H1 (cell line): Measurements from ENCODE around the gene CYP2S1. TPM values are rescaled to one million over a fixed set of nuclear protein-coding genes. Genes with fewer than 3 reads are reported as not detected.

Experiments used
- CTCF ChIA-PET: fragments of 300-600 bp; sonication (Branson Sonifier 250); formaldehyde crosslinking; loops from one replicate; lab custom pipeline; 2021; ENCODE audit not compliant: partially characterized antibody; lab: Charles Lee
- POLR2A ChIA-PET: fragments of 300-600 bp; sonication (Branson Sonifier 250); formaldehyde crosslinking; loops from one replicate; lab custom pipeline; 2021; ENCODE audit warnings: inconsistent platforms; ENCODE audit not compliant: partially characterized antibody; lab: Charles Lee
- DNase-seq, 2 experiments: peaks; one replicate each; pipeline versions ENCODE4 v3.0.0 to v3.0.0-alpha.2; 2010 to 2022; ENCODE audit warnings: low spot score in 2 of 2, low read depth in 1 of 2, mixed read lengths in 1 of 2
- FAIRE-seq: peaks from 2 replicates; lab custom pipeline; 2011; peaks lifted over from hg19 to GRCh38; lab: Jason Lieb, UNC
- H2AFZ ChIP-seq: 2 replicates; pipeline ENCODE4 v1.8.1; 2012; ENCODE audit warnings: low read length, inconsistent platforms
- H2AK5ac ChIP-seq: 2 replicates; pipeline ENCODE4 v1.6.1; 2013; ENCODE audit warnings: low read depth, low read length
- H2BK120ac ChIP-seq: replicated peaks from 2 replicates; pipeline ENCODE3; 2013; ENCODE audit warnings: low read depth, low read length, inconsistent platforms
- H2BK12ac ChIP-seq: 2 replicates; pipeline ENCODE4 v1.6.1; 2013; ENCODE audit warnings: low read depth, low read length
- H2BK15ac ChIP-seq: 2 replicates; pipeline ENCODE4 v1.6.1; 2013; ENCODE audit warnings: low read length
- H2BK20ac ChIP-seq: 2 replicates; pipeline ENCODE4 v1.6.1; 2013; ENCODE audit warnings: low read length
- H2BK5ac ChIP-seq: 2 replicates; pipeline ENCODE4 v1.6.1; 2013; ENCODE audit warnings: low read depth, low read length
- H3K14ac ChIP-seq: 2 replicates; pipeline ENCODE4 v1.6.1; 2013; ENCODE audit warnings: inconsistent platforms; ENCODE audit not compliant: insufficient read length
- H3K18ac ChIP-seq: 2 replicates; pipeline ENCODE4 v1.6.1; 2013; ENCODE audit warnings: low read length; ENCODE audit errors: extremely low read depth
- H3K23ac ChIP-seq: 2 replicates; pipeline ENCODE4 v1.6.1; 2013; ENCODE audit warnings: inconsistent platforms; ENCODE audit not compliant: insufficient read length
- H3K23me2 ChIP-seq: 2 replicates; pipeline ENCODE4 v1.6.1; 2013; ENCODE audit warnings: low read depth, low read length
- H3K27ac ChIP-seq: 2 replicates; pipeline ENCODE4 v1.6.1; 2011; ENCODE audit warnings: low read depth, low read length, inconsistent platforms
- H3K27me3 ChIP-seq, 4 experiments: replicated peaks in 1 of 4; 1 replicate in 1 of 4; 2 replicates in 3 of 4; pipeline versions ENCODE4 v1.6.1 to v1.8.1; 2011 to 2013; ENCODE audit warnings: low read length in 3 of 4, mild to moderate bottlenecking in 3 of 4, inconsistent platforms in 2 of 4, mixed read lengths in 2 of 4, moderate library complexity in 1 of 4; ENCODE audit not compliant: control insufficient read depth in 3 of 4, insufficient read depth in 3 of 4; ENCODE audit errors: extremely low read depth in 1 of 4
- H3K36me3 ChIP-seq, 4 experiments: 2 replicates each; pipeline versions ENCODE4 v1.6.1 to v1.8.1; 2011 to 2013; ENCODE audit warnings: mild to moderate bottlenecking in 4 of 4, low read length in 3 of 4, moderate library complexity in 2 of 4, control low read depth in 1 of 4, inconsistent platforms in 1 of 4; ENCODE audit not compliant: insufficient read depth in 4 of 4, control insufficient read depth in 2 of 4
- H3K4ac ChIP-seq: replicated peaks from 2 replicates; pipeline ENCODE3; 2013; ENCODE audit warnings: low read length, low read depth, mixed read lengths, inconsistent platforms; ENCODE audit not compliant: insufficient read length
- H3K4me1 ChIP-seq, 4 experiments: replicated peaks in 1 of 4; 1 replicate in 1 of 4; 2 replicates in 3 of 4; pipeline versions ENCODE4 v1.6.1 to v1.8.1; 2011 to 2013; ENCODE audit warnings: low read length in 3 of 4, inconsistent platforms in 2 of 4, mixed read lengths in 1 of 4; ENCODE audit not compliant: insufficient read depth in 4 of 4, control insufficient read depth in 3 of 4
- H3K4me2 ChIP-seq, 2 experiments: 2 replicates each; pipeline versions ENCODE4 v1.6.1 to v1.8.1; 2011 to 2013; ENCODE audit warnings: low read depth in 2 of 2, low read length in 2 of 2, control low read depth in 1 of 2, inconsistent platforms in 1 of 2, mild to moderate bottlenecking in 1 of 2; ENCODE audit not compliant: insufficient read depth in 1 of 2
- H3K4me3 ChIP-seq, 4 experiments: fragments of 200-600, 300-600 bp in 1 of 4; sonication (generic), shearing (Covaris generic), sonication (Bioruptor Twin) in 1 of 4; 2 replicates each; pipeline versions ENCODE4 v1.5.1 to v1.8.1; 2011 to 2016; ENCODE audit warnings: low read length in 4 of 4, low read depth in 3 of 4, control low read depth in 2 of 4, inconsistent platforms in 2 of 4, mild to moderate bottlenecking in 2 of 4, mixed read lengths in 1 of 4, moderate library complexity in 1 of 4; ENCODE audit not compliant: insufficient read depth in 2 of 4; ENCODE audit errors: extremely low read depth in 1 of 4
- H3K56ac ChIP-seq: replicated peaks from 2 replicates; pipeline ENCODE3; 2013; ENCODE audit warnings: low read depth, mild to moderate bottlenecking, mixed read lengths, low read length, inconsistent platforms; ENCODE audit not compliant: insufficient read length
- H3K79me1 ChIP-seq: 2 replicates; pipeline ENCODE4 v1.6.1; 2013; ENCODE audit warnings: low read depth, low read length, control low read depth
- H3K79me2 ChIP-seq, 2 experiments: 2 replicates each; pipeline versions ENCODE4 v1.6.1 to v1.8.1; 2012 to 2013; ENCODE audit warnings: low read length in 2 of 2, mild to moderate bottlenecking in 2 of 2, inconsistent platforms in 1 of 2; ENCODE audit not compliant: insufficient read depth in 2 of 2, control insufficient read depth in 1 of 2
- H3K9ac ChIP-seq, 4 experiments: replicated peaks in 1 of 4; 1 replicate in 1 of 4; 2 replicates in 3 of 4; pipeline versions ENCODE4 v1.6.1 to v1.8.1; 2011 to 2013; ENCODE audit warnings: low read depth in 3 of 4, low read length in 3 of 4, control low read depth in 2 of 4, mild to moderate bottlenecking in 2 of 4, moderate library complexity in 2 of 4, inconsistent platforms in 1 of 4; ENCODE audit errors: extremely low read depth in 1 of 4
- H3K9me3 ChIP-seq, 2 experiments: 2 replicates each; pipeline versions ENCODE4 v1.6.1 to v1.8.1; 2012 to 2013; ENCODE audit warnings: mild to moderate bottlenecking in 2 of 2, moderate library complexity in 2 of 2, control low read depth in 1 of 2, inconsistent platforms in 1 of 2, low read depth in 1 of 2, low read length in 1 of 2, mixed read lengths in 1 of 2; ENCODE audit not compliant: insufficient read depth in 2 of 2
- H4K20me1 ChIP-seq, 2 experiments: replicated peaks in 1 of 2; 2 replicates each; pipeline versions ENCODE3 to v1.8.1; 2011 to 2013; ENCODE audit warnings: inconsistent platforms in 2 of 2, low read length in 2 of 2, mild to moderate bottlenecking in 1 of 2; ENCODE audit not compliant: insufficient read depth in 2 of 2, control insufficient read depth in 1 of 2
- H4K5ac ChIP-seq: 2 replicates; pipeline ENCODE4 v1.6.1; 2013; ENCODE audit warnings: low read length, low read depth, mixed read lengths, inconsistent platforms; ENCODE audit not compliant: insufficient read length
- H4K8ac ChIP-seq: 2 replicates; pipeline ENCODE4 v1.8.0; 2013; ENCODE audit warnings: mild to moderate bottlenecking, moderate library complexity, low read length, inconsistent platforms; ENCODE audit not compliant: insufficient read depth; ENCODE audit errors: extremely low read depth
- H4K91ac ChIP-seq: replicated peaks from 2 replicates; pipeline ENCODE3; 2013; ENCODE audit warnings: low read length, mixed read lengths, inconsistent platforms; ENCODE audit not compliant: insufficient read length
- CHD2 ChIP-seq: IDR thresholded peaks from 2 replicates; pipeline ENCODE4 v1.6.1; 2012; ENCODE audit warnings: low read length, improper control_type of control experiment
- NANOG ChIP-seq: IDR thresholded peaks from 2 replicates; pipeline ENCODE4 v1.6.1; 2011; ENCODE audit warnings: low read length, low read depth, mild to moderate bottlenecking, inconsistent platforms; ENCODE audit not compliant: insufficient read depth, poor library complexity, severe bottlenecking
- RAD21 ChIP-seq, 2 experiments: IDR thresholded peaks in 1 of 2; conservative IDR thresholded peaks in 1 of 2; 2 replicates each; pipeline ENCODE4 v1.6.1; 2011; ENCODE audit warnings: low read depth in 2 of 2, low read length in 2 of 2, improper control_type of control experiment in 1 of 2, inconsistent platforms in 1 of 2, mild to moderate bottlenecking in 1 of 2, moderate library complexity in 1 of 2
- RFX5 ChIP-seq: IDR thresholded peaks from 2 replicates; pipeline ENCODE4 v1.6.1; 2011; ENCODE audit warnings: low read depth, low read length, improper control_type of control experiment, borderline replicate concordance
- SAP30 ChIP-seq: fragments of 300-600 bp; sonication (generic); IDR thresholded peaks from 2 replicates; pipeline ENCODE4 v1.7.1; 2012; ENCODE audit warnings: low read length, moderate library complexity, mild to moderate bottlenecking, inconsistent platforms; ENCODE audit not compliant: insufficient read depth, insufficient replicate concordance
- TAF1 ChIP-seq: IDR thresholded peaks from 2 replicates; pipeline ENCODE4 v1.6.1; 2011; ENCODE audit warnings: mild to moderate bottlenecking, low read depth, low read length
- TEAD4 ChIP-seq: IDR thresholded peaks from 2 replicates; pipeline ENCODE4 v1.6.1; 2012; ENCODE audit warnings: low read depth, low read length, inconsistent platforms, mixed read lengths
- WGBS, 2 experiments: shearing (Covaris generic) in 1 of 2; methylation state at CpG; one replicate each; pipeline versions ENCODE4 v1.1.6 to v1.1.7; 2013 to 2015; ENCODE audit warnings: low lambda C conversion rate in 2 of 2, mixed read lengths in 2 of 2, inconsistent platforms in 1 of 2, low coverage in 1 of 2, missing lambda C conversion rate in 1 of 2; ENCODE audit not compliant: insufficient replicate concordance in 2 of 2, insufficient coverage in 1 of 2, insufficient read length in 1 of 2; ENCODE audit errors: extremely low coverage in 1 of 2, missing lambda C conversion rate in 1 of 2; 5-methylcytosine and 5-hydroxymethylcytosine counted together
- polyA plus RNA-seq, 7 experiments: library from polyadenylated mRNA; depleted of rRNA in 3 of 7; stranded (reverse) in 5 of 7; unstranded in 2 of 7; fragments of >200 nt in 5 of 7; fragments of 200-250 nt in 2 of 7; gene quantifications; 1 replicate in 5 of 7; 2 replicates in 1 of 7; 4 replicates in 1 of 7; pipeline versions ENCODE4 v1.2.1 to v1.2.3, GENCODE V29; 2011 to 2013; ENCODE audit warnings: missing spikeins in 2 of 7, mixed read lengths in 2 of 7
- total RNA-seq: library from RNA; stranded (reverse); fragmentation: NEBNext Ultra II Directional; extraction: Animal tissue kit (Norgen Biotek cat#: 25700); gene quantifications from 2 replicates; pipeline ENCODE4 v1.2.1, GENCODE V29; 2021
- TF ChIP-seq, protein P1 (sequence below): IDR thresholded peaks from 2 replicates; pipeline ENCODE4 v1.6.1; 2011; ENCODE audit warnings: low read depth, mild to moderate bottlenecking, low read length; ENCODE audit not compliant: insufficient read depth
- TF ChIP-seq, protein P2 (sequence below): IDR thresholded peaks from 2 replicates; pipeline ENCODE4 v1.6.1; 2012; ENCODE audit warnings: inconsistent platforms

Gene CYP2S1
- total and polyA plus RNA-seq, 2 of the 8 experiments (the other 6 are each of a cell fraction or from before 2014, with no cell fraction given), result 97.9 to 245 TPM

DNA sequence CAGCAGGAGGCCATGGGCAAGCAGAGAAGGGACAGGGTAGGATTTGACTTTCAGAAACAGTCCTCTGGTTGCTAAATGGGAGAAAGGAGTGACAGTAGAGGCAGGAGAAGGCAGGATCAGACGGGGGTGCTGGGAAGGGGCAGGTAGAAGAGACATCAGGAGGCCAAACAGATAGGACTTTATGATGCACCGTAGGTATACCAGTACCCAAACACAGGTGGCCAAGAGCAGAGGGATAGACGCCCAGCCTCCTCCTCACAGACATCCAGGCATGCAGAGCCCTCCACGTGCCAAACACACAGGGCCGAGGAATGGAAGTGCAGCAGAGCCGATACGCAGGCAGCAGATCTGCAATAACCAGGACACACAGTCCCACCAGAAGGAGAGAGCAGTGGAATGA, 24.7 kb downstream of the CYP2S1 start:
- peaks cover 0 to 11% (median 3%) of the 10 kb centered on the region in 4 experiments; a peak in 4 of 8 replicates for H3K36me3 ChIP-seq
- no peak overlapping the region for H3K14ac ChIP-seq
- TF ChIP-seq, protein P1, sequence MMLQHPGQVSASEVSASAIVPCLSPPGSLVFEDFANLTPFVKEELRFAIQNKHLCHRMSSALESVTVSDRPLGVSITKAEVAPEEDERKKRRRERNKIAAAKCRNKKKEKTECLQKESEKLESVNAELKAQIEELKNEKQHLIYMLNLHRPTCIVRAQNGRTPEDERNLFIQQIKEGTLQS, result no peak
- no peak for TF ChIP-seq RFX5
- TF ChIP-seq, protein P2, sequence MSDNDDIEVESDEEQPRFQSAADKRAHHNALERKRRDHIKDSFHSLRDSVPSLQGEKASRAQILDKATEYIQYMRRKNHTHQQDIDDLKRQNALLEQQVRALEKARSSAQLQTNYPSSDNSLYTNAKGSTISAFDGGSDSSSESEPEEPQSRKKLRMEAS, result no peak
- TF ChIP-seq TEAD4, result no peak
- no peak for TF ChIP-seq RAD21 (IDR thresholded peaks at IDR 0.05 in 1 of 2, conservative IDR thresholded peaks at IDR 0.05 in 1 of 2; ENCODE audit: low read depth in 2 of 2, low read length in 2 of 2)
- no peak for TF ChIP-seq TAF1
- no peak for TF ChIP-seq SAP30
- TF ChIP-seq NANOG, result no peak
- no peak for TF ChIP-seq CHD2
- H3K4ac ChIP-seq, result peak overlapping the region; percentile 17
- H2AFZ ChIP-seq, result no peak overlapping the region
- peaks cover 0 to 11% (median 8%) of the 10 kb centered on the region in 4 experiments; a peak in 5 of 7 replicates for H3K4me1 ChIP-seq
- ChIA-PET POLR2A (interaction anchor here (0.8 to 3.0 kb wide), 3 partner anchors 9 to 25 kb away, joined by 3 to 16 read pairs (median 3); partner anchors contain the start of gene CYP2S1), CTCF (interaction anchor here (0.6 to 3.6 kb wide), 4 partner anchors 41 to 1020 kb away, joined by 3 to 10 read pairs (median 5); no protein-coding TSS in a partner anchor)
- H2BK20ac ChIP-seq, result peak overlapping the region; percentile 95; the same call in 1 of the 2 replicates
- peaks cover 8% of the 10 kb centered on the region for H3K23me2 ChIP-seq
- no peaks in the 10 kb centered on the region for H4K20me1 ChIP-seq
- peak overlapping the region in 1 of 2 experiments; percentile 93; a peak in 1 of 4 replicates for H3K4me2 ChIP-seq
- no peaks in the 10 kb centered on the region; a peak in 1 of 7 replicates for H3K27me3 ChIP-seq
- H3K23ac ChIP-seq, result no peak overlapping the region
- peak overlapping the region; percentile 13 for H2BK120ac ChIP-seq
- H3K9ac ChIP-seq, result no peak overlapping the region
- peak overlapping the region; percentile 90 for H2BK12ac ChIP-seq
- H2BK5ac ChIP-seq, result peak overlapping the region; percentile 81; the same call in 1 of the 2 replicates
- DNase-seq (no peak), FAIRE-seq (no peak)
- H3K18ac ChIP-seq, result peak overlapping the region; percentile 15; the same call in 1 of the 2 replicates
- H4K91ac ChIP-seq, result peak overlapping the region; percentile 75
- H3K56ac ChIP-seq, result no peak overlapping the region
- H4K5ac ChIP-seq, result peak overlapping the region; percentile 21
- WGBS, 2 experiments, result 76% methylated on average over 7 of the region's 7 CpGs; no CpG with 5 or more reads in 1 of the 2 experiments
- no peak overlapping the region for H3K4me3 ChIP-seq
- no peak overlapping the region for H3K27ac ChIP-seq
- peak overlapping the region; percentile 97; the same call in 1 of the 2 replicates for H2BK15ac ChIP-seq
- H3K79me1 ChIP-seq, result peaks cover 2% of the 10 kb centered on the region; the same call in 1 of the 2 replicates
- peak overlapping the region; percentile 62; the same call in 1 of the 2 replicates for H4K8ac ChIP-seq
- H3K79me2 ChIP-seq, result peaks cover 0 to 18% of the 10 kb centered on the region in 2 experiments; a peak in 2 of 4 replicates
- H2AK5ac ChIP-seq, result peak overlapping the region; percentile 65; the same call in 1 of the 2 replicates
- H3K9me3 ChIP-seq, result no peaks in the 10 kb centered on the region
